ENCODE measurements around the gene ALDH1L1. TPM values are rescaled to one million over a fixed set of nuclear protein-coding genes. Genes with fewer than 3 reads are reported as not detected.

The ALDH1L1 gene
- total RNA-seq, 1 donor from 2014 or later = not detected

- DNase-seq = no peak
Observed at GRCh38 chr3:126117786-126118185, 62.6 kb downstream of the ALDH1L1 start.

GRCh38 chr3:126117212-126117611 is 63.2 kb downstream of the ALDH1L1 start:
- DNase-seq = no peak

- DNase-seq = no peak
Observed at GRCh38 chr3:126116526-126116925, 63.9 kb downstream of the ALDH1L1 start.

- DNase-seq = no peak
Observed at GRCh38 chr3:126114443-126115386, 65.7 kb downstream of the ALDH1L1 start.

GRCh38 chr3:126113733-126114442 is 66.5 kb downstream of the ALDH1L1 start:
- DNase-seq = peak; percentile 25

GRCh38 chr3:126113238-126113555 is 67.2 kb downstream of the ALDH1L1 start:
- no peak for DNase-seq

- DNase-seq = no peak
Observed at GRCh38 chr3:126112531-126113237, 67.7 kb downstream of the ALDH1L1 start.

GRCh38 chr3:126111566-126112475 is 68.6 kb downstream of the ALDH1L1 start:
- DNase-seq = no peak

- no peak for DNase-seq
Observed at GRCh38 chr3:126111126-126111551, 69.2 kb downstream of the ALDH1L1 start.

GRCh38 chr3:126110431-126111125 is 69.8 kb downstream of the ALDH1L1 start:
- DNase-seq = no peak

- DNase-seq = no peak
Observed at GRCh38 chr3:126109880-126110235, 70.5 kb downstream of the ALDH1L1 start.

- DNase-seq = no peak
Observed at GRCh38 chr3:126109146-126109879, 71.1 kb downstream of the ALDH1L1 start.

- DNase-seq = no peak
Observed at GRCh38 chr3:126108676-126109050, 71.7 kb downstream of the ALDH1L1 start.

- DNase-seq = no peak
Observed at GRCh38 chr3:126107957-126108675, 72.3 kb downstream of the ALDH1L1 start.

- no peak for DNase-seq
Observed at GRCh38 chr3:126107203-126107939, 73.0 kb downstream of the ALDH1L1 start.

GRCh38 chr3:126106336-126107202 is 73.8 kb downstream of the ALDH1L1 start:
- DNase-seq = no peak

- DNase-seq = no peak
Observed at GRCh38 chr3:126105691-126106187, 74.6 kb downstream of the ALDH1L1 start.

Data from dermis blood vessel endothelial cell (primary cell).